K562 (cell line): ENCODE measurements around the gene SRL. TPM values are rescaled to one million over a fixed set of nuclear protein-coding genes. Genes with fewer than 3 reads are reported as not detected.

Experiments used
- AFF4 ChIP-seq: sonication (generic); formaldehyde crosslinking; IDR thresholded peaks from 2 replicates; pipeline ENCODE4 v1.8.0; 2023; ENCODE audit warnings: mild to moderate bottlenecking, missing genetic modification reagents
- ATF2 ChIP-seq: sonication (generic); formaldehyde crosslinking; IDR thresholded peaks from 2 replicates; pipeline ENCODE4 v1.8.1; 2022; ENCODE audit warnings: missing genetic modification reagents
- HOXB6 ChIP-seq: fragments of 250-450 bp; sonication (Bioruptor Pico); IDR thresholded peaks from 2 replicates; pipeline ENCODE4 v1.5.1; 2022; ENCODE audit warnings: mild to moderate bottlenecking, borderline replicate concordance
- NFIC ChIP-seq: fragments of 450-650 bp; IDR thresholded peaks from 2 replicates; pipeline ENCODE4 v1.6.1; 2017; ENCODE audit warnings: mild to moderate bottlenecking, inconsistent platforms
- REST ChIP-seq, 2 experiments: fragments of 450-650 bp; formaldehyde crosslinking in 1 of 2; IDR thresholded peaks; 2 replicates each; pipeline versions ENCODE4 v1.4.0 to v1.6.1; 2014 to 2020; ENCODE audit warnings: mild to moderate bottlenecking in 2 of 2, borderline replicate concordance in 1 of 2, low read depth in 1 of 2
- RREB1 ChIP-seq: fragments of 250-450 bp; sonication (Bioruptor Pico); IDR thresholded peaks from 2 replicates; pipeline ENCODE4 v1.4.0; 2020
- STAG1 ChIP-seq: sonication (generic); formaldehyde crosslinking; IDR thresholded peaks from 2 replicates; pipeline ENCODE4 v1.5.0; 2020; ENCODE audit warnings: missing genetic modification reagents, borderline replicate concordance
- polyA plus RNA-seq, 8 experiments: library from polyadenylated mRNA; depleted of rRNA in 4 of 8; stranded (reverse) in 5 of 8; unstranded in 3 of 8; fragments of >200 nt; fragmentation: Nextera tagmentation in 2 of 8; fragmentation: Illumina TruSeq in 1 of 8; extraction: Ambion mirVana in 2 of 8; extraction: Trizol in 1 of 8; gene quantifications; 2 replicates each; pipeline versions ENCODE4 v1.2.1 to v1.2.3, GENCODE V29; 2011 to 2014; ENCODE audit warnings: inconsistent platforms in 1 of 8, missing spikeins in 1 of 8
- total RNA-seq, 7 experiments: library from RNA; depleted of rRNA in 6 of 7; stranded (reverse); fragments of >200 nt in 6 of 7; fragmentation: Illumina TruSeq in 2 of 7; extraction: Trizol in 2 of 7; gene quantifications; 2 replicates each; pipeline versions ENCODE4 v1.2.1 to v1.2.3, GENCODE V29; 2011 to 2021; ENCODE audit warnings: low replicate concordance in 1 of 7

The SRL gene
- total and polyA plus RNA-seq, 9 of the 15 experiments (the other 6 are each of a cell fraction or from before 2014, with no cell fraction given): 0.01 TPM; not detected in 8

GRCh38 chr16:4159726-4160125, 82.2 kb downstream of the SRL start (continued):
- TF ChIP-seq RREB1 (CRISPR knock-in tag): no peak
- no peak for TF ChIP-seq REST (IDR thresholded peaks at IDR 0.05; ENCODE audit: borderline replicate concordance)
- TF ChIP-seq REST (CRISPR knock-in tag; IDR thresholded peaks at IDR 0.05; ENCODE audit: low read depth): no peak
- TF ChIP-seq AFF4 (CRISPR knock-in tag): no peak
- no peak for TF ChIP-seq NFIC
- TF ChIP-seq ATF2 (CRISPR knock-in tag): no peak
- TF ChIP-seq HOXB6 (CRISPR knock-in tag): no peak
- no peak for TF ChIP-seq STAG1 (CRISPR knock-in tag)
